Common myeloid progenitor, CD34-positive (primary cell): Measurements from ENCODE around the gene CAPN11.
"Not testable (repeated sequence)": the region's sequence is repeated elsewhere in the genome, so short reads cannot be mapped to it uniquely, and the experiment has no call there.

Experiments
- CTCF ChIA-PET: fragments of 350-600 bp; sonication (Branson Sonifier 250); formaldehyde crosslinking; loops from one replicate; lab custom pipeline; 2021; ENCODE audit warnings: antibody characterized with exemption; lab: Charles Lee
- POLR2A ChIA-PET: fragments of 350-600 bp; sonication (Branson Sonifier 250); formaldehyde crosslinking; loops from one replicate; lab custom pipeline; 2021; ENCODE audit warnings: antibody characterized with exemption; lab: Charles Lee
- DNase-seq, 3 donors: peaks; one replicate each; pipeline versions ENCODE4 v3.0.0 to v3.0.0-alpha.2; 2013
- H3K27ac ChIP-seq, 2 experiments: 1 replicate in 1 of 2; 2 replicates in 1 of 2; pipeline ENCODE4 v1.7.0; 2013; ENCODE audit warnings: inconsistent platforms in 2 of 2, low read length in 2 of 2, mild to moderate bottlenecking in 2 of 2, low read depth in 1 of 2, moderate library complexity in 1 of 2; ENCODE audit not compliant: severe bottlenecking in 2 of 2, insufficient read depth in 1 of 2, poor library complexity in 1 of 2
- H3K27me3 ChIP-seq, 5 experiments: replicated peaks in 2 of 5; 1 replicate in 3 of 5; 2 replicates in 2 of 5; pipeline versions ENCODE4 v1.6.1 to v1.7.0; 2013; ENCODE audit warnings: low read length in 4 of 5, mild to moderate bottlenecking in 2 of 5, moderate library complexity in 2 of 5, inconsistent platforms in 1 of 5; ENCODE audit not compliant: insufficient read depth in 5 of 5, control insufficient read depth in 4 of 5
- H3K36me3 ChIP-seq, 4 experiments: 1 replicate in 2 of 4; 2 replicates in 2 of 4; pipeline versions ENCODE4 v1.6.1 to v1.7.0; 2013; ENCODE audit warnings: low read length in 3 of 4, control low read depth in 1 of 4, mild to moderate bottlenecking in 1 of 4; ENCODE audit not compliant: control insufficient read depth in 4 of 4, insufficient read depth in 4 of 4
- H3K4me1 ChIP-seq, 4 experiments: 1 replicate in 3 of 4; 2 replicates in 1 of 4; pipeline versions ENCODE4 v1.6.1 to v1.7.1; 2013; ENCODE audit warnings: low read length in 3 of 4, mild to moderate bottlenecking in 3 of 4, control low read depth in 1 of 4, inconsistent platforms in 1 of 4, moderate library complexity in 1 of 4; ENCODE audit not compliant: control insufficient read depth in 4 of 4, insufficient read depth in 4 of 4; ENCODE audit errors: control extremely low read depth in 1 of 4
- H3K4me3 ChIP-seq, 7 experiments: 1 replicate in 4 of 7; 2 replicates in 3 of 7; pipeline versions ENCODE4 v1.5.1 to v1.7.0; 2013; ENCODE audit warnings: mild to moderate bottlenecking in 7 of 7, low read length in 6 of 7, moderate library complexity in 6 of 7, inconsistent platforms in 2 of 7, low read depth in 2 of 7, control low read depth in 1 of 7; ENCODE audit not compliant: insufficient read depth in 4 of 7, control insufficient read depth in 1 of 7; ENCODE audit errors: extremely low read depth in 1 of 7
- H3K9me3 ChIP-seq, 5 experiments: 1 replicate in 4 of 5; 2 replicates in 1 of 5; pipeline versions ENCODE4 v1.6.1 to v1.7.1; 2013; ENCODE audit warnings: low read length in 4 of 5, mild to moderate bottlenecking in 2 of 5, inconsistent platforms in 1 of 5, low read depth in 1 of 5, moderate library complexity in 1 of 5; ENCODE audit not compliant: control insufficient read depth in 4 of 5, insufficient read depth in 2 of 5; ENCODE audit errors: control extremely low read depth in 1 of 5
- WGBS: methylation state at CpG from one replicate; pipeline ENCODE4 v1.1.5; 2013; ENCODE audit not compliant: insufficient coverage; 5-methylcytosine and 5-hydroxymethylcytosine counted together

CAPN11 gene

GRCh38 chr6:44231426-44231825 is 72.8 kb downstream of the CAPN11 start:
- CTCF ChIA-PET, DNase-seq, H3K9me3 ChIP-seq, H3K27ac ChIP-seq, H3K27me3 ChIP-seq, POLR2A ChIA-PET, H3K4me3 ChIP-seq: not testable (repeated sequence)
- 94% methylated on average over 7 of the region's 9 CpGs for WGBS
- Histone ChIP-seq H3K36me3 (peaks cover 2 to 75% (median 25%) of the 10 kb centered on the region in 4 experiments), H3K4me1 (peaks cover 0 to 44% (median 29%) of the 10 kb centered on the region in 4 experiments)

- WGBS: 80% methylated on average over 14 of the region's 16 CpGs
- peak in 2 of 3 donors; percentile 57 to 67 for DNase-seq
- Histone ChIP-seq H3K9me3 (no peaks in the 10 kb centered on the region), H3K4me1 (peaks cover 0 to 40% (median 38%) of the 10 kb centered on the region in 4 experiments), H3K36me3 (peaks cover 2 to 65% (median 25%) of the 10 kb centered on the region in 4 experiments), H3K27ac (no peak overlapping the region), H3K4me3 (no peak overlapping the region), H3K27me3 (no peaks in the 10 kb centered on the region)
- POLR2A ChIA-PET: interaction anchor here (0.7 to 1.7 kb wide), 3 partner anchors 9 to 152 kb away, joined by 3 to 4 read pairs (median 4); no protein-coding TSS in a partner anchor
- CTCF ChIA-PET: interaction anchor here (0.7 to 6.3 kb wide), 14 partner anchors 9 to 134 kb away, joined by 3 to 96 read pairs (median 4); partner anchors contain the start of gene SLC29A1
Observed at GRCh38 chr6:44232676-44233566, 74.3 kb downstream of the CAPN11 start.

- ChIA-PET CTCF (interaction anchor here (0.7 to 6.3 kb wide), 26 partner anchors 10 to 142 kb away, joined by 3 to 96 read pairs (median 4); partner anchors contain the start of genes HSP90AB1, MYMX and SLC29A1), POLR2A (interaction anchor here (0.7 to 1.7 kb wide), 4 partner anchors 9 to 31 kb away, joined by 3 to 5 read pairs (median 4); no protein-coding TSS in a partner anchor)
- no peaks in the 10 kb centered on the region for H3K27me3 ChIP-seq
- no peak overlapping the region for H3K4me3 ChIP-seq
- peaks cover 0 to 42% (median 40%) of the 10 kb centered on the region in 4 experiments for H3K4me1 ChIP-seq
- DNase-seq: no peak
- peaks cover 2 to 58% (median 25%) of the 10 kb centered on the region in 4 experiments for H3K36me3 ChIP-seq
- 42% methylated on average over 10 of the region's 14 CpGs for WGBS
- no peaks in the 10 kb centered on the region for H3K9me3 ChIP-seq
- no peak overlapping the region for H3K27ac ChIP-seq
Observed at GRCh38 chr6:44233567-44234100, 75.0 kb downstream of the CAPN11 start.
